ENCODE measurements around the gene IRF3. TPM values are rescaled to one million over a fixed set of nuclear protein-coding genes. Genes with fewer than 3 reads are reported as not detected.

Gene IRF3
- total and polyA plus RNA-seq, 2 of the 4 experiments (the other 2 are of a cell fraction) = 39.6 to 65.2 TPM

DNA sequence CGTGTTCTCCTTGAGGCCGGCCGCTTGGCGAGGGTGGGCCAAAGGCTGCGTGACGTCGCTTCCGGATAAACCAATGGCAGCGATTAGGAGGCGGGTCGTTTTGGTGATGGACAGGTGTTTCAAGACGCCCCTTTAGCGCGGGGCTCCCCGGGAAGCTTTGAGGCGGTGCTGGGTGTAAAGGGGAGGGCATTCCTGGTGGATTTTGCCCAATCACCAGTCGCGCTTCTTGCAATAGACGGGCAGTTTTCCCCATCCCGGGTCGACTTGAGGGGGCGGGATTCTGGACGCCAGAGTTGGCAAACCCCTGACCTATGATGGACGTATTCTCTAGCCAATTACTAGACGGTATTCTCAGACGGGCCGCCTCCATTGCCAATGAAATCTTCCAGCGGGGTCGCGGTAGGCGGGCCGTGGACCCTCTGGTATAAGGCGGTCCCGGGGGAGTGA is 11.2 kb upstream of the IRF3 start:
- ChIA-PET CTCF (interaction anchor here (0.6 to 2.0 kb wide), 3 partner anchors 34 to 107 kb away, joined by 3 to 8 read pairs (median 4); no protein-coding TSS in a partner anchor), POLR2A (ENCODE audit: unreplicated experiment) (interaction anchor here (0.8 to 1.4 kb wide), 3 partner anchors 14 to 37 kb away, joined by 4 to 8 read pairs (median 7); partner anchors contain the start of genes CPT1C and RRAS)
- no peak overlapping the region for H2BK120ac ChIP-seq (ENCODE audit: low read depth, low read length)
- no peak overlapping the region for H4K5ac ChIP-seq (ENCODE audit: low read depth, low read length)
- H3K27me3 ChIP-seq (ENCODE audit: control insufficient read depth, insufficient read depth, low read length) = no peaks in the 10 kb centered on the region
- no peak overlapping the region for H2AK5ac ChIP-seq (ENCODE audit: low read depth, low read length)
- no peak overlapping the region for H4K91ac ChIP-seq (ENCODE audit: insufficient read depth, low read depth, low read length)
- no peak overlapping the region for H3K9ac ChIP-seq (ENCODE audit: low read depth, low read length)
- H3K23ac ChIP-seq (ENCODE audit: low read depth, low read length) = no peak overlapping the region
- no peak overlapping the region for H3K4ac ChIP-seq (ENCODE audit: low read depth, low read length)
- H3K4me2 ChIP-seq (ENCODE audit: low read depth, low read length) = no peak overlapping the region
- no peak overlapping the region for H3K18ac ChIP-seq (ENCODE audit: low read depth, low read length)
- peak overlapping the region; percentile 98 for H2AFZ ChIP-seq (replicated peaks; ENCODE audit: low read length, poor library complexity)
- dilution Hi-C loops (cut with HindIII; ENCODE audit: low sequenced_read_pairs, unreplicated experiment) (no loop called here), intact Hi-C loops (cut with micrococcal nuclease) (loop anchor here (2.0 to 5.0 kb wide), 2 partner anchors 36 to 85 kb away; partner anchors contain the start of genes PRR12 and RRAS), in situ Hi-C loops (cut with MboI; ENCODE audit: low sequenced_read_pairs) (no loop called here)
- BruUV-seq (replicated peaks) = no TSS peak
- no peak overlapping the region; a peak in 1 of 4 replicates for H4K8ac ChIP-seq (ENCODE audit: low read depth in 2 of 2, low read length in 2 of 2)
- DNase-seq (peak; percentile 100), ATAC-seq (ENCODE audit: low read depth) (peak; percentile 79)
- H2BK15ac ChIP-seq (ENCODE audit: low read depth, low read length) = no peak overlapping the region
- no peak overlapping the region for H3K14ac ChIP-seq (replicated peaks; ENCODE audit: low read depth, low read length)
- peaks cover 40% of the 10 kb centered on the region for H4K20me1 ChIP-seq (ENCODE audit: insufficient read depth, low read length)
- H3K4me3 ChIP-seq (ENCODE audit: insufficient read depth, low read depth, low read length) = peak overlapping the region; percentile 77
- no peak overlapping the region for H3K56ac ChIP-seq (ENCODE audit: extremely low read depth, insufficient read depth, low read length)
- H2BK20ac ChIP-seq (ENCODE audit: low read depth, low read length) = no peak overlapping the region
- no peak overlapping the region for H3K27ac ChIP-seq (ENCODE audit: insufficient read depth, low read length)
- peaks cover 2% of the 10 kb centered on the region; the same call in 1 of the 2 replicates for H3K36me3 ChIP-seq (ENCODE audit: control insufficient read depth, insufficient read depth, low read length)
- peaks cover 3% of the 10 kb centered on the region; the same call in 1 of the 2 replicates for H3K9me1 ChIP-seq (ENCODE audit: insufficient read depth, low read length)
- TF ChIP-seq CEBPB (IDR thresholded peaks at IDR 0.05; ENCODE audit: low read depth, low read length) (peak; percentile 75), CHD1 (IDR thresholded peaks at IDR 0.05; ENCODE audit: low read depth, low read length) (no peak), NFE2L2 (IDR thresholded peaks at IDR 0.05; ENCODE audit: low read depth, low read length) (peak; percentile 36; the same call in 1 of the 2 replicates), MAZ (IDR thresholded peaks at IDR 0.05; ENCODE audit: borderline replicate concordance, low read depth, low read length) (peak; percentile 86; the same call in 1 of the 2 replicates), RAD21 (IDR thresholded peaks at IDR 0.05; ENCODE audit: low read length) (no peak), FOS (IDR thresholded peaks at IDR 0.05; ENCODE audit: low read depth, low read length) (peak; percentile 50; the same call in 1 of the 2 replicates)
- H3K4me1 ChIP-seq (ENCODE audit: control insufficient read depth, insufficient read depth, low read length) = peaks cover 16% of the 10 kb centered on the region
- H2AK9ac ChIP-seq (replicated peaks; ENCODE audit: low read depth, low read length, poor library complexity) = peak overlapping the region; percentile 98
- H3K79me1 ChIP-seq (ENCODE audit: low read depth in 1 of 2, low read length in 2 of 2) = peaks cover 4 to 50% of the 10 kb centered on the region in 2 experiments; a peak in 3 of 4 replicates
- H3K9me3 ChIP-seq (ENCODE audit: control insufficient read depth, insufficient read depth, low read length) = no peaks in the 10 kb centered on the region
- H2BK5ac ChIP-seq (ENCODE audit: low read depth, low read length, poor library complexity, severe bottlenecking) = no peak overlapping the region
- WGBS, 2 experiments (ENCODE audit: extremely low coverage in 2 of 2, insufficient read length in 1 of 2) = 2% methylated on average over 12 of the region's 34 CpGs; no CpG with 5 or more reads in 1 of the 2 experiments

All from IMR-90 (cell line).